H9 (cell line): ENCODE data around the gene TMEM245. TPM values are rescaled to one million over a fixed set of nuclear protein-coding genes. Genes with fewer than 3 reads are reported as not detected.

Experiments
- DNase-seq: peaks from one replicate; pipeline ENCODE4 v3.0.0-alpha.2; 2017
- H2AFZ ChIP-seq: one replicate; pipeline ENCODE4 v1.6.1; 2013; ENCODE audit warnings: mild to moderate bottlenecking, low read length, control low read depth, moderate library complexity
- H2AK5ac ChIP-seq: 2 replicates; pipeline ENCODE4 v1.6.1; 2013; ENCODE audit warnings: low read length, control low read depth, mixed read lengths; ENCODE audit not compliant: insufficient read length
- H2BK120ac ChIP-seq: one replicate; pipeline ENCODE4 v1.6.1; 2013; ENCODE audit warnings: low read depth, mild to moderate bottlenecking, low read length, control low read depth, inconsistent platforms; ENCODE audit not compliant: poor library complexity, severe bottlenecking
- H2BK12ac ChIP-seq: 2 replicates; pipeline ENCODE4 v1.6.1; 2013; ENCODE audit warnings: low read length, control low read depth, mixed read lengths, low read depth; ENCODE audit not compliant: insufficient read length
- H2BK15ac ChIP-seq: 2 replicates; pipeline ENCODE4 v1.6.1; 2013; ENCODE audit warnings: low read depth, low read length, control low read depth
- H2BK20ac ChIP-seq: one replicate; pipeline ENCODE4 v1.6.1; 2013; ENCODE audit warnings: low read depth, mild to moderate bottlenecking, low read length, control low read depth, inconsistent platforms; ENCODE audit not compliant: poor library complexity, severe bottlenecking
- H2BK5ac ChIP-seq: 2 replicates; pipeline ENCODE4 v1.6.1; 2013; ENCODE audit warnings: low read length, control low read depth, mixed read lengths; ENCODE audit not compliant: insufficient read length
- H3K14ac ChIP-seq: 2 replicates; pipeline ENCODE4 v1.6.1; 2013; ENCODE audit warnings: low read length, control low read depth; ENCODE audit not compliant: insufficient read depth
- H3K18ac ChIP-seq: 2 replicates; pipeline ENCODE4 v1.6.1; 2013; ENCODE audit warnings: low read depth, mild to moderate bottlenecking, mixed read lengths, low read length, control low read depth; ENCODE audit not compliant: insufficient read length
- H3K23ac ChIP-seq: 2 replicates; pipeline ENCODE4 v1.6.1; 2013; ENCODE audit warnings: low read length, control low read depth, mixed read lengths, low read depth; ENCODE audit not compliant: insufficient read length
- H3K23me2 ChIP-seq: 2 replicates; pipeline ENCODE4 v1.6.1; 2013; ENCODE audit warnings: low read depth, mild to moderate bottlenecking, mixed read lengths, low read length, control low read depth; ENCODE audit not compliant: insufficient read length, poor library complexity, severe bottlenecking
- H3K27ac ChIP-seq: 2 replicates; pipeline ENCODE4 v1.5.1; 2013; ENCODE audit warnings: low read length, control low read depth, mixed read lengths, low read depth; ENCODE audit not compliant: insufficient read length
- H3K27me3 ChIP-seq: 2 replicates; pipeline ENCODE4 v1.6.1; 2013; ENCODE audit warnings: low read length, control low read depth, inconsistent platforms; ENCODE audit not compliant: insufficient read depth
- H3K4ac ChIP-seq: 2 replicates; pipeline ENCODE4 v1.6.1; 2013; ENCODE audit warnings: low read depth, mild to moderate bottlenecking, control low read depth, inconsistent platforms, low read length, moderate library complexity
- H3K4me1 ChIP-seq: 2 replicates; pipeline ENCODE4 v1.6.1; 2013; ENCODE audit warnings: low read length, control low read depth, inconsistent platforms; ENCODE audit not compliant: insufficient read depth
- H3K4me2 ChIP-seq: 2 replicates; pipeline ENCODE4 v1.6.1; 2013; ENCODE audit warnings: low read length, control low read depth, mixed read lengths; ENCODE audit not compliant: insufficient read length, insufficient read depth
- H3K56ac ChIP-seq: 2 replicates; pipeline ENCODE4 v1.6.1; 2013; ENCODE audit warnings: low read depth, mild to moderate bottlenecking, mixed read lengths, low read length, control low read depth; ENCODE audit not compliant: insufficient read length
- H3K79me1 ChIP-seq: 2 replicates; pipeline ENCODE4 v1.6.1; 2013; ENCODE audit warnings: low read depth, mild to moderate bottlenecking, moderate library complexity, low read length, control low read depth, inconsistent platforms; ENCODE audit not compliant: insufficient read depth, poor library complexity, severe bottlenecking
- H3K79me2 ChIP-seq: 2 replicates; pipeline ENCODE4 v1.6.1; 2013; ENCODE audit warnings: low read length, control low read depth, inconsistent platforms; ENCODE audit not compliant: insufficient read depth
- H3K9ac ChIP-seq: 2 replicates; pipeline ENCODE4 v1.6.1; 2013; ENCODE audit warnings: low read length, control low read depth, mixed read lengths; ENCODE audit not compliant: insufficient read length; ENCODE audit errors: extremely low read depth
- H3K9me3 ChIP-seq: one replicate; pipeline ENCODE4 v1.6.1; 2013; ENCODE audit warnings: low read depth, low read length, inconsistent platforms; ENCODE audit not compliant: control insufficient read depth
- H3T11ph ChIP-seq: one replicate; pipeline ENCODE4 v1.6.1; 2013; ENCODE audit warnings: mild to moderate bottlenecking, low read length, control low read depth, inconsistent platforms
- H4K20me1 ChIP-seq: one replicate; pipeline ENCODE4 v1.6.1; 2013; ENCODE audit not compliant: control insufficient read depth, insufficient read length, insufficient read depth
- H4K5ac ChIP-seq: 2 replicates; pipeline ENCODE4 v1.6.1; 2013; ENCODE audit warnings: low read depth, mild to moderate bottlenecking, mixed read lengths, low read length, control low read depth; ENCODE audit not compliant: insufficient read length
- H4K8ac ChIP-seq: replicated peaks from 2 replicates; pipeline ENCODE4 v1.6.1; 2013; ENCODE audit warnings: low read length, control low read depth, mixed read lengths, low read depth; ENCODE audit not compliant: insufficient read length
- H4K91ac ChIP-seq: 2 replicates; pipeline ENCODE4 v1.6.1; 2013; ENCODE audit warnings: low read depth, mild to moderate bottlenecking, moderate library complexity, mixed read lengths, low read length, control low read depth; ENCODE audit not compliant: insufficient read length
- H3K27ac Mint-ChIP-seq, 3 experiments: 2 replicates in 2 of 3; 3 replicates in 1 of 3; pipeline ENCODE4 v1.8.0; 2020 to 2021; ENCODE audit warnings: mixed read lengths in 3 of 3, mild to moderate bottlenecking in 1 of 3, moderate library complexity in 1 of 3
- H3K27me3 Mint-ChIP-seq: 2 replicates; pipeline ENCODE4 v1.8.0; 2021; ENCODE audit warnings: low read depth, mild to moderate bottlenecking, moderate library complexity, mixed read lengths
- H3K36me3 Mint-ChIP-seq, 3 experiments: 2 replicates in 2 of 3; 3 replicates in 1 of 3; pipeline ENCODE4 v1.8.0; 2020 to 2021; ENCODE audit warnings: low read depth in 3 of 3, mixed read lengths in 3 of 3; ENCODE audit not compliant: insufficient read depth in 1 of 3
- H3K4me1 Mint-ChIP-seq, 2 experiments: 2 replicates each; pipeline ENCODE4 v1.8.0; 2020; ENCODE audit warnings: mixed read lengths in 2 of 2
- H3K4me3 Mint-ChIP-seq, 2 experiments: 2 replicates in 1 of 2; 3 replicates in 1 of 2; pipeline ENCODE4 v1.8.0; 2020 to 2021; ENCODE audit warnings: mild to moderate bottlenecking in 2 of 2, mixed read lengths in 2 of 2, moderate library complexity in 1 of 2
- H3K9me3 Mint-ChIP-seq, 2 experiments: 2 replicates in 1 of 2; 3 replicates in 1 of 2; pipeline ENCODE4 v1.8.0; 2020; ENCODE audit warnings: mild to moderate bottlenecking in 2 of 2, mixed read lengths in 2 of 2, moderate library complexity in 1 of 2
- WGBS: extraction: QIAGEN DNeasy Blood & Tissue Kit; methylation state at CpG from one replicate; pipeline ENCODE4 v1.1.7; 2013; ENCODE audit warnings: missing lambda C conversion rate, low lambda C conversion rate, mixed read lengths; ENCODE audit not compliant: insufficient read length; ENCODE audit errors: extremely low coverage; 5-methylcytosine and 5-hydroxymethylcytosine counted together
- total RNA-seq: library from RNA; stranded (reverse); gene quantifications from 2 replicates; pipeline ENCODE4 v1.2.1, GENCODE V29; 2021
- TF ChIP-seq, protein P1 (sequence below): fragments of 200-600 bp; sonication (generic); conservative IDR thresholded peaks from 3 replicates; pipeline ENCODE4 v1.8.0; 2021; ENCODE audit warnings: antibody characterized with exemption, mild to moderate bottlenecking

The TMEM245 gene
- total RNA-seq, 1 experiment from 2014 or later, result 37.9 TPM

DNA sequence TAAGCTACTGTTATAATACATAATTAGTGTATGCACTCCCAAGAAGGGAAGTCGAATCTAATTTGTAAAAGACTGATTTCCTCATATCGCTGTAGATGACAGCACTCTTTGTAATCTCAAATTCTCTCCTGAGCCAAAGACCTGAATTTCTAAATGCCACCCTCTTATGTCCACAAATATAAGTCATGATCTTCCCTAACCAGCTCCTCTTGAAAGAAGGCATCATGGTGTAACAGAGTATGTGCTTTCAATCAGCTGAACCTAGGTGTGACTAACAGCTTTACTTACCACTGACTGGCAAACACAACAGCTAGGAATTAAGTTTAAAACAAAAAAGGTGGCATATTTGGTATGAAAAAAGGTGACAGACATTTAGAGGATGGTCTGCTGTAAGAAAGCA lies 72.5 kb downstream of the TMEM245 start:
- H3K79me2 ChIP-seq, result no peaks in the 10 kb centered on the region
- no peaks in the 10 kb centered on the region; the same call in 1 of the 2 replicates for H3K27me3 Mint-ChIP-seq
- H2BK120ac ChIP-seq, result no peak overlapping the region
- H3K4me1 Mint-ChIP-seq, result no peaks in the 10 kb centered on the region
- peaks cover 35 to 82% (median 78%) of the 10 kb centered on the region in 3 experiments; a peak in 6 of 7 replicates for H3K36me3 Mint-ChIP-seq
- H2BK12ac ChIP-seq, result no peak overlapping the region
- H3T11ph ChIP-seq, result no peak overlapping the region
- no peak overlapping the region for H4K5ac ChIP-seq
- no peak for DNase-seq
- H4K91ac ChIP-seq, result no peak overlapping the region
- H3K4me2 ChIP-seq, result no peak overlapping the region
- H3K27me3 ChIP-seq, result no peaks in the 10 kb centered on the region
- H3K56ac ChIP-seq, result no peak overlapping the region
- H3K23me2 ChIP-seq, result no peaks in the 10 kb centered on the region
- H2BK5ac ChIP-seq, result no peak overlapping the region
- H4K8ac ChIP-seq, result no peak overlapping the region
- H4K20me1 ChIP-seq, result no peaks in the 10 kb centered on the region
- no peak overlapping the region for H3K9ac ChIP-seq
- no CpG with 5 or more reads among the region's 2 CpGs for WGBS
- H2BK20ac ChIP-seq, result no peak overlapping the region
- no peak overlapping the region for H3K27ac Mint-ChIP-seq
- no peak overlapping the region for H3K23ac ChIP-seq
- no peak overlapping the region for H3K14ac ChIP-seq
- no peak overlapping the region for H2AFZ ChIP-seq
- H3K4ac ChIP-seq, result no peak overlapping the region
- H3K4me3 Mint-ChIP-seq, result no peak overlapping the region
- H3K4me1 ChIP-seq, result no peaks in the 10 kb centered on the region
- H3K27ac ChIP-seq, result no peak overlapping the region
- no peak overlapping the region for H2BK15ac ChIP-seq
- no peak overlapping the region for H3K18ac ChIP-seq
- H3K9me3 Mint-ChIP-seq, result no peaks in the 10 kb centered on the region
- no peaks in the 10 kb centered on the region for H3K79me1 ChIP-seq
- TF ChIP-seq, protein P1, sequence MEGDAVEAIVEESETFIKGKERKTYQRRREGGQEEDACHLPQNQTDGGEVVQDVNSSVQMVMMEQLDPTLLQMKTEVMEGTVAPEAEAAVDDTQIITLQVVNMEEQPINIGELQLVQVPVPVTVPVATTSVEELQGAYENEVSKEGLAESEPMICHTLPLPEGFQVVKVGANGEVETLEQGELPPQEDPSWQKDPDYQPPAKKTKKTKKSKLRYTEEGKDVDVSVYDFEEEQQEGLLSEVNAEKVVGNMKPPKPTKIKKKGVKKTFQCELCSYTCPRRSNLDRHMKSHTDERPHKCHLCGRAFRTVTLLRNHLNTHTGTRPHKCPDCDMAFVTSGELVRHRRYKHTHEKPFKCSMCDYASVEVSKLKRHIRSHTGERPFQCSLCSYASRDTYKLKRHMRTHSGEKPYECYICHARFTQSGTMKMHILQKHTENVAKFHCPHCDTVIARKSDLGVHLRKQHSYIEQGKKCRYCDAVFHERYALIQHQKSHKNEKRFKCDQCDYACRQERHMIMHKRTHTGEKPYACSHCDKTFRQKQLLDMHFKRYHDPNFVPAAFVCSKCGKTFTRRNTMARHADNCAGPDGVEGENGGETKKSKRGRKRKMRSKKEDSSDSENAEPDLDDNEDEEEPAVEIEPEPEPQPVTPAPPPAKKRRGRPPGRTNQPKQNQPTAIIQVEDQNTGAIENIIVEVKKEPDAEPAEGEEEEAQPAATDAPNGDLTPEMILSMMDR, result no peak
- no peaks in the 10 kb centered on the region for H3K9me3 ChIP-seq
- no peak overlapping the region for H2AK5ac ChIP-seq
